HepG2 (cell line): ENCODE measurements around the gene UTRN. TPM values are rescaled to one million over a fixed set of nuclear protein-coding genes. Genes with fewer than 3 reads are reported as not detected.

Experiments used
- BRCA1 ChIP-seq: sonication (generic); formaldehyde crosslinking; IDR thresholded peaks from 2 replicates; pipeline ENCODE4 v1.4.0; 2020; ENCODE audit warnings: missing genetic modification reagents
- BRD4 ChIP-seq: sonication (generic); formaldehyde crosslinking; IDR thresholded peaks from 2 replicates; pipeline ENCODE4 v1.4.0; 2020; ENCODE audit warnings: missing genetic modification reagents
- BRF2 ChIP-seq: sonication (generic); formaldehyde crosslinking; IDR thresholded peaks from 2 replicates; pipeline ENCODE4 v1.8.1; 2022; ENCODE audit warnings: mild to moderate bottlenecking, missing genetic modification reagents
- EZH2 ChIP-seq: conservative IDR thresholded peaks from 2 replicates; pipeline ENCODE4 v1.6.1; 2012; ENCODE audit warnings: mild to moderate bottlenecking, low read depth, low read length, moderate library complexity
- KDM4B ChIP-seq: sonication (generic); formaldehyde crosslinking; IDR thresholded peaks from 2 replicates; pipeline ENCODE4 v1.4.0; 2020; ENCODE audit warnings: missing genetic modification reagents
- MZF1 ChIP-seq: sonication (generic); formaldehyde crosslinking; IDR thresholded peaks from 2 replicates; pipeline ENCODE4 v1.8.1; 2023; ENCODE audit warnings: mild to moderate bottlenecking, missing genetic modification reagents, borderline replicate concordance
- PLRG1 ChIP-seq: fragments of 450-650 bp; conservative IDR thresholded peaks from 2 replicates; pipeline ENCODE4 v1.6.1; 2016
- SOX13 ChIP-seq, 3 experiments: fragments of 450-650 bp in 1 of 3; sonication (generic) in 1 of 3; formaldehyde crosslinking in 1 of 3; IDR thresholded peaks in 2 of 3; conservative IDR thresholded peaks in 1 of 3; 2 replicates each; pipeline versions ENCODE4 v1.5.0 to v1.6.1; 2016 to 2020; ENCODE audit warnings: antibody characterized with exemption in 1 of 3, mild to moderate bottlenecking in 1 of 3, missing compliant biosample characterization in 1 of 3, missing genetic modification reagents in 1 of 3, moderate library complexity in 1 of 3
- SOX6 ChIP-seq, 2 experiments: fragments of 450-650 bp in 1 of 2; sonication (generic) in 1 of 2; formaldehyde crosslinking in 1 of 2; IDR thresholded peaks; 2 replicates each; pipeline versions ENCODE4 v1.4.0 to v1.6.1; 2017 to 2020; ENCODE audit warnings: antibody characterized with exemption in 1 of 2, mild to moderate bottlenecking in 1 of 2, missing genetic modification reagents in 1 of 2
- TCF7L2 ChIP-seq: IDR thresholded peaks from 2 replicates; pipeline ENCODE4 v1.6.1; 2011; ENCODE audit warnings: mild to moderate bottlenecking, low read depth, low read length, moderate library complexity
- ZFP37 ChIP-seq: sonication (generic); formaldehyde crosslinking; IDR thresholded peaks from 2 replicates; pipeline ENCODE4 v1.4.0; 2020; ENCODE audit warnings: missing genetic modification reagents, borderline replicate concordance
- ZNF10 ChIP-seq: sonication (generic); formaldehyde crosslinking; IDR thresholded peaks from 2 replicates; pipeline ENCODE4 v1.4.0; 2020; ENCODE audit warnings: mild to moderate bottlenecking, low read depth, missing genetic modification reagents, borderline replicate concordance
- ZNF225 ChIP-seq: sonication (generic); formaldehyde crosslinking; IDR thresholded peaks from 2 replicates; pipeline ENCODE4 v1.4.0; 2020; ENCODE audit warnings: mild to moderate bottlenecking, missing genetic modification reagents
- polyA plus RNA-seq, 8 experiments: library from polyadenylated mRNA; depleted of rRNA in 3 of 8; stranded (reverse) in 7 of 8; unstranded in 1 of 8; fragments of >200 nt; fragmentation: Illumina TruSeq in 4 of 8; extraction: Trizol in 4 of 8; gene quantifications; 2 replicates each; pipeline versions ENCODE4 v1.2.1 to v1.2.3, GENCODE V29; 2011 to 2016; ENCODE audit warnings: low read depth in 4 of 8, missing spikeins in 1 of 8, mixed read lengths in 1 of 8; ENCODE audit not compliant: insufficient read depth in 1 of 8
- total RNA-seq, 5 experiments: library from RNA; depleted of rRNA; stranded (reverse); fragments of >200 nt; fragmentation: Illumina TruSeq; extraction: Trizol; gene quantifications; 2 replicates each; pipeline ENCODE4 v1.2.3, GENCODE V29; 2016; ENCODE audit warnings: low read depth in 1 of 5
- TF ChIP-seq, protein P1 (sequence below): sonication (generic); formaldehyde crosslinking; IDR thresholded peaks from 2 replicates; pipeline ENCODE4 v1.5.0; 2020; ENCODE audit warnings: mild to moderate bottlenecking, missing genetic modification reagents
- TF ChIP-seq, protein P2 (sequence below): sonication (generic); formaldehyde crosslinking; IDR thresholded peaks from 2 replicates; pipeline ENCODE4 v1.5.0; 2020; ENCODE audit warnings: missing genetic modification reagents, mild to moderate bottlenecking, borderline replicate concordance
- TF ChIP-seq, protein P3 (sequence below): sonication (generic); formaldehyde crosslinking; IDR thresholded peaks from 2 replicates; pipeline ENCODE4 v1.5.1; 2020; ENCODE audit warnings: mild to moderate bottlenecking, moderate library complexity, missing genetic modification reagents
- TF ChIP-seq, protein P4 (sequence below): sonication (generic); formaldehyde crosslinking; IDR thresholded peaks from 2 replicates; pipeline ENCODE4 v1.5.1; 2020; ENCODE audit warnings: mild to moderate bottlenecking, missing genetic modification reagents, moderate library complexity

Gene UTRN
- total and polyA plus RNA-seq, 2 of the 13 experiments (the other 11 are each of a cell fraction or from before 2014, with no cell fraction given) = 102 to 116 TPM

DNA sequence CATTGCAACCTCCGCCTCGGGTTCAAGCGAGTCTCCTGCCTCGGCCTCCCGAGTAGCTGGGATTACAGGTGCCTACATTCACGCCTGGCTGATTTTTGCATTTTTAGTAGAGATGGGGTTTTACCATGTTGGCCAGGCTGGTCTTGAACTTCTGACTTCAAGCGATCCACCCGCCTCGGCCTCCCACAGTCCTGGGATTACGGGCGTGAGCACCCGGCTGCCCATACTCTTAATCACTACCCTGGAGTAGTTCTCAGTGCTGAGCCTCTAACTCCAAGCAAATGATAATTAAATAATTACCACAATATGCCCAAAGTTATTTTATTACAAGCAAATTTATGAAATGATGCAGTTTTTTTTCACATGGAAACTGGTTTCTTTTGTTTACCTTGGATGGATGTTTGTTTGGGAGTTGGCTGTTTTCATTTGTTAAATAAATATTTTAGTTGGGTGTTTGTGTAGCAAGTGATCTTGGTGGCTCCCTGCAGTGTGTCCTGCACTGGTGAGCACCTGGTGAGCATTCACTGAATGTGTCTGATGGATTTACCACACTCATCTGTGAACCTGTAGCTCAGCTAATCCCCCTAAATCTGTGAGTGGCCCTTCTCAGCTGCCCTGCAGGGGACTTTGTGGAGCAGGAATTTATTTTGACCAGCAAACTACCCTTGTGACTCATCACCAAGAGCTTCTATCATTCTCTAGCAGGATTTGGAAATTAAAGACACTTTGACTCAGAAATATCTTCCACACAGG is 36.9 kb downstream of the UTRN start (continued):
- TF ChIP-seq, protein P1, sequence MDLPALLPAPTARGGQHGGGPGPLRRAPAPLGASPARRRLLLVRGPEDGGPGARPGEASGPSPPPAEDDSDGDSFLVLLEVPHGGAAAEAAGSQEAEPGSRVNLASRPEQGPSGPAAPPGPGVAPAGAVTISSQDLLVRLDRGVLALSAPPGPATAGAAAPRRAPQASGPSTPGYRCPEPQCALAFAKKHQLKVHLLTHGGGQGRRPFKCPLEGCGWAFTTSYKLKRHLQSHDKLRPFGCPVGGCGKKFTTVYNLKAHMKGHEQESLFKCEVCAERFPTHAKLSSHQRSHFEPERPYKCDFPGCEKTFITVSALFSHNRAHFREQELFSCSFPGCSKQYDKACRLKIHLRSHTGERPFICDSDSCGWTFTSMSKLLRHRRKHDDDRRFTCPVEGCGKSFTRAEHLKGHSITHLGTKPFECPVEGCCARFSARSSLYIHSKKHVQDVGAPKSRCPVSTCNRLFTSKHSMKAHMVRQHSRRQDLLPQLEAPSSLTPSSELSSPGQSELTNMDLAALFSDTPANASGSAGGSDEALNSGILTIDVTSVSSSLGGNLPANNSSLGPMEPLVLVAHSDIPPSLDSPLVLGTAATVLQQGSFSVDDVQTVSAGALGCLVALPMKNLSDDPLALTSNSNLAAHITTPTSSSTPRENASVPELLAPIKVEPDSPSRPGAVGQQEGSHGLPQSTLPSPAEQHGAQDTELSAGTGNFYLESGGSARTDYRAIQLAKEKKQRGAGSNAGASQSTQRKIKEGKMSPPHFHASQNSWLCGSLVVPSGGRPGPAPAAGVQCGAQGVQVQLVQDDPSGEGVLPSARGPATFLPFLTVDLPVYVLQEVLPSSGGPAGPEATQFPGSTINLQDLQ = no peak
- TF ChIP-seq PLRG1 (no peak), ZFP37 (no peak), BRD4 (CRISPR knock-in tag) (no peak), ZNF225 (CRISPR knock-in tag) (no peak), BRF2 (CRISPR knock-in tag) (no peak), MZF1 (CRISPR knock-in tag) (no peak), EZH2 (no peak), KDM4B (CRISPR knock-in tag) (no peak), SOX6 (IDR thresholded peaks at IDR 0.05) (no peak), SOX6 (CRISPR knock-in tag; IDR thresholded peaks at IDR 0.05) (peak; percentile 34; the same call in 1 of the 2 replicates), ZNF10 (CRISPR knock-in tag) (no peak), BRCA1 (CRISPR knock-in tag) (no peak), TCF7L2 (no peak), SOX13 (IDR thresholded peaks at IDR 0.05) (no peak), SOX13 (CRISPR knock-in tag; conservative IDR thresholded peaks at IDR 0.05 in 1 of 2, IDR thresholded peaks at IDR 0.05 in 1 of 2) (no peak; a peak in 1 of 4 replicates)
- TF ChIP-seq, protein P2, sequence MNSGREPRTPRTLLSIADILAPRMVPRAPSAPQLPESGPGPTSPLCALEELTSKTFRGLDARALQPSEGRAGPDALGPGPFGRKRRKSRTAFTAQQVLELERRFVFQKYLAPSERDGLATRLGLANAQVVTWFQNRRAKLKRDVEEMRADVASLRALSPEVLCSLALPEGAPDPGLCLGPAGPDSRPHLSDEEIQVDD (CRISPR knock-in tag) = no peak
- TF ChIP-seq, protein P3, sequence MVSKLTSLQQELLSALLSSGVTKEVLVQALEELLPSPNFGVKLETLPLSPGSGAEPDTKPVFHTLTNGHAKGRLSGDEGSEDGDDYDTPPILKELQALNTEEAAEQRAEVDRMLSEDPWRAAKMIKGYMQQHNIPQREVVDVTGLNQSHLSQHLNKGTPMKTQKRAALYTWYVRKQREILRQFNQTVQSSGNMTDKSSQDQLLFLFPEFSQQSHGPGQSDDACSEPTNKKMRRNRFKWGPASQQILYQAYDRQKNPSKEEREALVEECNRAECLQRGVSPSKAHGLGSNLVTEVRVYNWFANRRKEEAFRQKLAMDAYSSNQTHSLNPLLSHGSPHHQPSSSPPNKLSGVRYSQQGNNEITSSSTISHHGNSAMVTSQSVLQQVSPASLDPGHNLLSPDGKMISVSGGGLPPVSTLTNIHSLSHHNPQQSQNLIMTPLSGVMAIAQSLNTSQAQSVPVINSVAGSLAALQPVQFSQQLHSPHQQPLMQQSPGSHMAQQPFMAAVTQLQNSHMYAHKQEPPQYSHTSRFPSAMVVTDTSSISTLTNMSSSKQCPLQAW = no peak
- TF ChIP-seq, protein P4, sequence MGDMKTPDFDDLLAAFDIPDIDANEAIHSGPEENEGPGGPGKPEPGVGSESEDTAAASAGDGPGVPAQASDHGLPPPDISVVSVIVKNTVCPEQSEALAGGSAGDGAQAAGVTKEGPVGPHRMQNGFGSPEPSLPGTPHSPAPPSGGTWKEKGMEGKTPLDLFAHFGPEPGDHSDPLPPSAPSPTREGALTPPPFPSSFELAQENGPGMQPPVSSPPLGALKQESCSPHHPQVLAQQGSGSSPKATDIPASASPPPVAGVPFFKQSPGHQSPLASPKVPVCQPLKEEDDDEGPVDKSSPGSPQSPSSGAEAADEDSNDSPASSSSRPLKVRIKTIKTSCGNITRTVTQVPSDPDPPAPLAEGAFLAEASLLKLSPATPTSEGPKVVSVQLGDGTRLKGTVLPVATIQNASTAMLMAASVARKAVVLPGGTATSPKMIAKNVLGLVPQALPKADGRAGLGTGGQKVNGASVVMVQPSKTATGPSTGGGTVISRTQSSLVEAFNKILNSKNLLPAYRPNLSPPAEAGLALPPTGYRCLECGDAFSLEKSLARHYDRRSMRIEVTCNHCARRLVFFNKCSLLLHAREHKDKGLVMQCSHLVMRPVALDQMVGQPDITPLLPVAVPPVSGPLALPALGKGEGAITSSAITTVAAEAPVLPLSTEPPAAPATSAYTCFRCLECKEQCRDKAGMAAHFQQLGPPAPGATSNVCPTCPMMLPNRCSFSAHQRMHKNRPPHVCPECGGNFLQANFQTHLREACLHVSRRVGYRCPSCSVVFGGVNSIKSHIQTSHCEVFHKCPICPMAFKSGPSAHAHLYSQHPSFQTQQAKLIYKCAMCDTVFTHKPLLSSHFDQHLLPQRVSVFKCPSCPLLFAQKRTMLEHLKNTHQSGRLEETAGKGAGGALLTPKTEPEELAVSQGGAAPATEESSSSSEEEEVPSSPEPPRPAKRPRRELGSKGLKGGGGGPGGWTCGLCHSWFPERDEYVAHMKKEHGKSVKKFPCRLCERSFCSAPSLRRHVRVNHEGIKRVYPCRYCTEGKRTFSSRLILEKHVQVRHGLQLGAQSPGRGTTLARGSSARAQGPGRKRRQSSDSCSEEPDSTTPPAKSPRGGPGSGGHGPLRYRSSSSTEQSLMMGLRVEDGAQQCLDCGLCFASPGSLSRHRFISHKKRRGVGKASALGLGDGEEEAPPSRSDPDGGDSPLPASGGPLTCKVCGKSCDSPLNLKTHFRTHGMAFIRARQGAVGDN = peak; percentile 41
